ENCODE data around the gene PGAP3.
"Not testable (repeated sequence)": the region's sequence is repeated elsewhere in the genome, so short reads cannot be mapped to it uniquely, and the experiment has no call there.

- TF ChIP-seq CTCF (IDR thresholded peaks at IDR 0.05; ENCODE audit: low read length); EZH2phosphoT487 (IDR thresholded peaks at IDR 0.05; ENCODE audit: low read length); EZH2 (optimal IDR thresholded peaks at IDR 0.05; ENCODE audit: low read depth, low read length): not testable (repeated sequence)
These were observed 38.1 kb upstream of the PGAP3 start for GRCh38 chr17:39725923-39726322.

Data from MM.1S (cell line).